Smooth muscle cell (in vitro differentiated cells): Measurements from ENCODE around the gene RAB40A. TPM values are rescaled to one million over a fixed set of nuclear protein-coding genes. Genes with fewer than 3 reads are reported as not detected.

Experiments
- DNase-seq: peaks from one replicate; lab custom pipeline; 2025; ENCODE audit not compliant: unreplicated experiment; lab: John Stamatoyannopoulos, UW
- H2AFZ ChIP-seq: fragments of 200-600 bp; sonication (generic); 2 replicates; pipeline ENCODE4 v1.6.0; 2016; ENCODE audit warnings: antibody characterized with exemption, low read depth, mild to moderate bottlenecking
- H3F3A ChIP-seq: fragments of 200-600 bp; sonication (generic); 2 replicates; pipeline ENCODE4 v1.6.0; 2017; ENCODE audit warnings: antibody characterized with exemption, low read depth
- H3K27ac ChIP-seq: fragments of 200-600 bp; sonication (generic); 2 replicates; pipeline ENCODE4 v1.5.1; 2016; ENCODE audit warnings: low read depth, mild to moderate bottlenecking
- H3K27me3 ChIP-seq: fragments of 200-600 bp; sonication (generic); 2 replicates; pipeline ENCODE4 v1.6.1; 2016; ENCODE audit warnings: low read depth, mild to moderate bottlenecking
- H3K36me3 ChIP-seq: fragments of 200-600 bp; sonication (generic); 2 replicates; pipeline ENCODE4 v1.5.1; 2016; ENCODE audit warnings: low read depth
- H3K4me1 ChIP-seq: fragments of 200-600 bp; sonication (generic); 2 replicates; pipeline ENCODE4 v1.5.1; 2016; ENCODE audit warnings: low read depth
- H3K4me2 ChIP-seq: fragments of 200-600 bp; sonication (generic); 2 replicates; pipeline ENCODE4 v1.6.0; 2016; ENCODE audit warnings: mild to moderate bottlenecking
- H3K4me3 ChIP-seq: fragments of 200-600 bp; sonication (generic); 2 replicates; pipeline ENCODE4 v1.5.1; 2016; ENCODE audit warnings: mild to moderate bottlenecking
- H3K79me2 ChIP-seq: fragments of 200-600 bp; sonication (generic); 2 replicates; pipeline ENCODE4 v1.6.0; 2016; ENCODE audit warnings: low read depth, mild to moderate bottlenecking
- H3K9ac ChIP-seq: fragments of 200-600 bp; sonication (generic); 2 replicates; pipeline ENCODE4 v1.6.0; 2016; ENCODE audit warnings: low read depth
- H3K9me3 ChIP-seq: fragments of 200-600 bp; sonication (generic); replicated peaks from 2 replicates; pipeline ENCODE4 v1.5.1; 2016; ENCODE audit warnings: low read depth
- H4K20me1 ChIP-seq: fragments of 200-600 bp; sonication (generic); 2 replicates; pipeline ENCODE4 v1.6.0; 2016; ENCODE audit warnings: low read depth
- CTCF ChIP-seq: fragments of 200-600 bp; sonication (generic); IDR thresholded peaks from 2 replicates; pipeline ENCODE4 v1.5.1; 2017; ENCODE audit warnings: borderline replicate concordance, mild to moderate bottlenecking, antibody characterized with exemption; ENCODE audit not compliant: insufficient read depth, poor library complexity, severe bottlenecking
- whole genome bisulfite sequencing: methylation state at CpG from one replicate; pipeline ENCODE4 v1.1.7; 2016; ENCODE audit warnings: low lambda C conversion rate; 5-methylcytosine and 5-hydroxymethylcytosine counted together
- polyA plus RNA-seq: library from polyadenylated mRNA; unstranded; fragments of >200 nt; fragmentation: Nextera tagmentation; extraction: Ambion mirVana; gene quantifications from 2 replicates; pipeline ENCODE4 v1.2.1, GENCODE V29; 2016
- total RNA-seq: library from RNA; depleted of rRNA; stranded (reverse); fragments of >200 nt; gene quantifications from 2 replicates; pipeline ENCODE4 v1.2.3, GENCODE V29; 2014

Gene RAB40A
- 0.13 and 0.49 TPM in 2 replicates for total RNA-seq
- 0.63 and 0.85 TPM in 2 replicates for polyA plus RNA-seq

- Histone ChIP-seq H4K20me1 (no peaks in the 10 kb centered on the region), H3K4me3 (no peak within 1 kb of the TSS), H3K27me3 (no peaks in the 10 kb centered on the region), H3K9me3 (no peaks in the 10 kb centered on the region), H3K36me3 (no peaks in the 10 kb centered on the region), H3K79me2 (no peaks in the 10 kb centered on the region), H3K4me2 (no peak within 1 kb of the TSS), H3K27ac (no peak within 1 kb of the TSS), H3K4me1 (no peaks in the 10 kb centered on the region), H3K9ac (no peak within 1 kb of the TSS), H3F3A (no peaks in the 10 kb centered on the region), H2AFZ (no peak within 1 kb of the TSS)
- DNase-seq: no peak
- 63% methylated on average over 2 of the region's 2 CpGs for WGBS
- no peak for TF ChIP-seq CTCF
Measured at GRCh38 chrX:103519389-103519788, at the start of gene RAB40A. RAB40A (minus strand) TSS chrX:103519489; CDS start chrX:103500756, 18,733 bp downstream.

- DNase-seq: no peak
Measured at GRCh38 chrX:103565752-103566151, 46.5 kb upstream of the RAB40A start.

GRCh38 chrX:103565197-103565596, 45.9 kb upstream of the RAB40A start:
- Histone ChIP-seq H3K79me2 (no peaks in the 10 kb centered on the region), H3K27me3 (no peaks in the 10 kb centered on the region), H2AFZ (no peak overlapping the region), H4K20me1 (no peaks in the 10 kb centered on the region), H3K9me3 (no peaks in the 10 kb centered on the region), H3F3A (no peaks in the 10 kb centered on the region), H3K36me3 (no peaks in the 10 kb centered on the region), H3K4me2 (no peak overlapping the region), H3K4me3 (no peak overlapping the region), H3K27ac (no peak overlapping the region), H3K4me1 (no peaks in the 10 kb centered on the region), H3K9ac (no peak overlapping the region)
- DNase-seq: no peak
- 73% methylated on average over 4 of the region's 4 CpGs for WGBS
- no peak for TF ChIP-seq CTCF

More at GRCh38 chrX:103565752-103566151, 46.5 kb upstream of the RAB40A start:
- H3K9ac ChIP-seq: no peak overlapping the region
- H3K4me2 ChIP-seq: no peak overlapping the region
- no peak overlapping the region for H2AFZ ChIP-seq
- TF ChIP-seq CTCF: no peak
- H3K4me1 ChIP-seq: no peaks in the 10 kb centered on the region
- H3K4me3 ChIP-seq: no peak overlapping the region
- H4K20me1 ChIP-seq: no peaks in the 10 kb centered on the region
- no peaks in the 10 kb centered on the region for H3K36me3 ChIP-seq
- no peaks in the 10 kb centered on the region for H3K9me3 ChIP-seq
- H3K79me2 ChIP-seq: no peaks in the 10 kb centered on the region
- H3K27me3 ChIP-seq: no peaks in the 10 kb centered on the region
- 41% methylated on average over 1 of the region's 1 CpG for WGBS
- no peak overlapping the region for H3K27ac ChIP-seq
- no peaks in the 10 kb centered on the region for H3F3A ChIP-seq

- Histone ChIP-seq H3K79me2 (no peaks in the 10 kb centered on the region), H3K4me2 (no peak overlapping the region), H2AFZ (no peak overlapping the region), H3K27me3 (no peaks in the 10 kb centered on the region), H3K36me3 (no peaks in the 10 kb centered on the region), H3K4me1 (no peaks in the 10 kb centered on the region), H3K9ac (no peak overlapping the region), H4K20me1 (no peaks in the 10 kb centered on the region), H3K4me3 (no peak overlapping the region), H3K9me3 (no peaks in the 10 kb centered on the region), H3F3A (no peaks in the 10 kb centered on the region), H3K27ac (no peak overlapping the region)
- WGBS: 44% methylated on average over 2 of the region's 2 CpGs
- TF ChIP-seq CTCF: no peak
- no peak for DNase-seq
Measured at GRCh38 chrX:103562801-103563200, 43.5 kb upstream of the RAB40A start.
